Activated T-helper 1 cell treated with anti-CD3 and anti-CD28 coated beads, Interleukin-12 subunit alpha, Interleukin-12 subunit beta, Interleukin-2, Interleukin-4 antibody, amounts not matched to agents 30 ng/mL and 10 ng/mL and 1 ng/mL, durations not matched to agents 14 hours and 24 hours and 36 hours (primary cell): Measurements from ENCODE around the gene JMJD6. TPM values are rescaled to one million over a fixed set of nuclear protein-coding genes. Genes with fewer than 3 reads are reported as not detected.
"Not testable (repeated sequence)": the region's sequence is repeated elsewhere in the genome, so short reads cannot be mapped to it uniquely, and the experiment has no call there.

ENCODE experiments used
- DNase-seq: peaks from one replicate; pipeline ENCODE4 v3.0.0; 2021; ENCODE audit warnings: low spot score
- H3K27ac Mint-ChIP-seq: one replicate; pipeline ENCODE4 v1.8.0; 2021; ENCODE audit warnings: mild to moderate bottlenecking, mixed read lengths
- H3K27me3 Mint-ChIP-seq: one replicate; pipeline ENCODE4 v1.8.0; 2022; ENCODE audit warnings: mild to moderate bottlenecking, moderate library complexity, mixed read lengths; ENCODE audit not compliant: insufficient read depth
- H3K36me3 Mint-ChIP-seq: one replicate; pipeline ENCODE4 v1.8.0; 2021; ENCODE audit warnings: low read depth, mixed read lengths
- H3K4me1 Mint-ChIP-seq: one replicate; pipeline ENCODE4 v1.8.0; 2021; ENCODE audit warnings: low read depth, mixed read lengths
- H3K4me3 Mint-ChIP-seq: one replicate; pipeline ENCODE4 v1.8.0; 2021; ENCODE audit warnings: mild to moderate bottlenecking, moderate library complexity, mixed read lengths
- H3K9me3 Mint-ChIP-seq: one replicate; pipeline ENCODE4 v1.8.0; 2021; ENCODE audit warnings: mixed read lengths
- intact Hi-C: fragments of 100-400 bp; cut with micrococcal nuclease; formaldehyde crosslinking; loops from one replicate; pipeline ENCODE4 v1.15.1; 2024
- total RNA-seq: library from RNA; stranded (reverse); gene quantifications from 2 replicates; pipeline ENCODE4 v1.2.3, GENCODE V29; 2022

JMJD6 gene
- total RNA-seq, 1 donor from 2014 or later = 80.5 TPM

DNA sequence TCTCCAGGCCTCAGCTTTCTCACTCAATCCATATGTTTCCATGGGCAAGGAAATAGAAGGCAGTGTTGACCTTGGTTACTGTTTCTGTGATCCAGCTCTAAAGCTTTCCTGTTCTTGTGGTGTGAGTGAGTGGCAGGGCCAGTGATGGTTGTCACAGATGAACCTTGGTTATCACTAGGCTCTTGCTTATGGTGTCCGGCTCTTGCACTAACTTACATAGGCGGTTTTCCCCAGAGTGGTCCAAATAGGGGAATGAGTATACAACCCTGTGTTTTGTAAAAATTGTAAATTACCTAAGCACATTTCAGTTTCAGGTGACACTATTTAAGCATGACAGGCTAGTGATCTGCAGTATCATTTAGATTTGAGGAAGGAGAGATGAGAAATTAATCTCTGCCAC, 18.3 kb upstream of the JMJD6 start:
- no peak for DNase-seq
- Mint-ChIP-seq H3K4me1 (peaks cover 28% of the 10 kb centered on the region), H3K27ac (no peak overlapping the region), H3K4me3 (no peak overlapping the region), H3K27me3 (no peaks in the 10 kb centered on the region), H3K36me3 (peaks cover 36% of the 10 kb centered on the region), H3K9me3 (no peaks in the 10 kb centered on the region)
- intact Hi-C loops = no loop called here

DNA sequence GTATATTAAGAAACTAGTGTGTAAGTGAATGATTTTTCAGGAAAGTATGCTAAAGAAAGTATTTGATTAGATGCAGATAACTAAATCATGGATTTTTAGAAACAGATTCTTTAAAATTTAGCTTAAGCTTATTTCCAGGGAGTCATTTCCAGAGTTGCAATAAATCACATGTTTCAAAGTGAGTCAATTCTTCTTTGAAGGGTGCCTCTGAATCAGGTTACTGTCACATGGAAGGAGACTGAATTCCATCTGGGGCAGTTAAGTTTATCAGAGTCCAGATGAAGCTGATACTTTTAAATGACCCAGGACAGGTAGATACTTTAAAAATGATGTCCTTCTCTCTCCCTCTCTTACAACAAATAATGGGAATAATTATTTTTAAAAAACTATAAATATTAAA, 16.6 kb upstream of the JMJD6 start:
- Mint-ChIP-seq H3K36me3 (peaks cover 29% of the 10 kb centered on the region), H3K9me3 (no peaks in the 10 kb centered on the region), H3K27me3 (no peaks in the 10 kb centered on the region), H3K27ac (no peak overlapping the region), H3K4me1 (peaks cover 46% of the 10 kb centered on the region), H3K4me3 (no peak overlapping the region)
- no peak for DNase-seq
- intact Hi-C loops = no loop called here

DNA sequence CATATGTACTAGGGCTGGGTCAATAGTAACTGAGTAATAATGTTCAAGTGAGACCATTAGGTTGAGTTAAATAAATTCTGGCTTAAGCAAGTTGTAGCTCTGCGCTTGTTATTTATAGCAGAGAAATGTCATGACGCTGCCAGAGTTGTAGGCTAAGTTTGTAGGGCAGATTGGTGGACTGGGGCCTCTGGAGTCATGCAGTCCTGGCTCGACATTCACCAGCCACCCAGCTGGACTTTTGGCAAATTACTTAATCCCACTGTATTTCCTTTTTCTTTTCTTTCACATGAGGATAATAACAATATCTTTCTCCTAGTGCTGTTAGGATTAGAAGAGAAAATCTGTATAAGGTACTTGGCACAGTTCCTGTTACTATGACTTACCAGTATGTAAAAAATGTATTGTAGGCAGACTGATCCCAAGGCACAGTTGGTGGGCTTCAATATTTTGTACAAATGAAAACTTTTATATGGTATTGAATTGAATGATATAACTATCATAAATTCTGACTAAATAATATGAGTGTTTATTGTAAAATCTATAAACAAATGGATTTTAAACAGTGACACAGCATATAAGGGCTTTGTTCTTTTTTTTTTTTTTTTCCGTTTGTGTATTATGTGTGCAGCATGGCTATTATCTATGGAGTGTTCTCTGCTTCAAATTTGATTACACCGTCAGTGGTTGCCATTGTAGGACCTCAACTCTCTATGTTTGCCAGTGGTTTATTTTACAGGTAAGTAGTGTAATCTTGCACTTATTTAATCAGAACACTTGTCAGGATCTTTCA, 14.1 kb upstream of the JMJD6 start:
- Mint-ChIP-seq H3K4me1 (peaks cover 37% of the 10 kb centered on the region), H3K27ac (no peak overlapping the region), H3K9me3 (no peaks in the 10 kb centered on the region), H3K4me3 (no peak overlapping the region), H3K27me3 (no peaks in the 10 kb centered on the region), H3K36me3 (peaks cover 30% of the 10 kb centered on the region)
- DNase-seq = no peak
- intact Hi-C loops = no loop called here

DNA sequence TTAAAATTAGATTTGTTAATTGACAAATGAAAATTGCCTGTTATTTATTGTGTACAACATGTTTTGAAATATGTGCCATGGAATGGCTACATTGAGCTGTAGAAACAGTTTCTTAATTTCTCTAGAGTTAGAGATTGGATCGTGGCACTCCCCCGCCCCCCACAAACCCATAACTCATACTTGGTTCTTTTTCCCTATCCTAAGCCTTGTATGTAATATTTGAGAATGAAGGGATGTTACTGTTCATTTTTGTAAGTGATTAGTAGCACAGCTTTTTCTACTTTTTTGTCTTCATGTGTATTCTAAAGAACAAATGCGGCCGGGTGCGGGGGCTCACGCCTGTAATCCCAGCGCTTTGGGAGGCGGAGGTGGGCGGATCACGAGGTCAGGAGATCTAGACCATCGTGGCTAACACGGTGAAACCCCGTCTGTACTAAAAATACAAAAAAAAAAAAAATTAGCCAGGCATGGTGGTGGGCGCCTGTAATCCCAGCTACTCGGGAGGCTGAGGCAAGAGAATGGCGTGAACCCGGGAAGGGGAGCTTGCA, 13.2 kb upstream of the JMJD6 start:
- H3K36me3 Mint-ChIP-seq = peaks cover 32% of the 10 kb centered on the region
- H3K27me3 Mint-ChIP-seq, H3K27ac Mint-ChIP-seq, DNase-seq, H3K4me3 Mint-ChIP-seq, H3K9me3 Mint-ChIP-seq: not testable (repeated sequence)
- intact Hi-C loops = loop anchor here (2.0 to 5.0 kb wide), 4 partner anchors 51 to 957 kb away; partner anchors contain the start of genes UBALD2, UBE2O and UNK
- peaks cover 33% of the 10 kb centered on the region for H3K4me1 Mint-ChIP-seq

DNA sequence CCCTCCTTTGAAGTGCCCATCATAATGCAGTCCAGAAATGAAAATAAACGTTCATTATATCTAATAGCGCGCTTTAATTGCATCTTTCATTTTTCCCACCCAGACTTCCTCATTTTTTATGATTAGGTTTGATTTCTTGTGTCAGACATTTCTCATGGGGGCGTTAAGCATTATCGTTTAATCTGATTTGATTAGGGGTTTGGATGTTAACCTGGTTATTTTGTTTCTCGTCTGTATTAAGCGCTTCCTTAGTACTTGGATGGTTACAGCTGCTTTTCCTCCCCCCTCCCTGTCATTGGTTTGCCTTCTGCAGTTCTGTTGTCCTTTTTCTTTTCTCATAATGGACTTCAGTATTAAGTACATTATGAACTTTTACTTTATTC, 12.1 kb upstream of the JMJD6 start:
- peak overlapping the region; percentile 93 for H3K4me3 Mint-ChIP-seq
- H3K27me3 Mint-ChIP-seq = no peaks in the 10 kb centered on the region
- intact Hi-C loops = loop anchor here (2.0 to 5.0 kb wide), 4 partner anchors 52 to 956 kb away; partner anchors contain the start of genes UBALD2, UBE2O and UNK
- no peak for DNase-seq
- no peaks in the 10 kb centered on the region for H3K9me3 Mint-ChIP-seq
- peaks cover 38% of the 10 kb centered on the region for H3K36me3 Mint-ChIP-seq
- peaks cover 41% of the 10 kb centered on the region for H3K4me1 Mint-ChIP-seq
- peak overlapping the region; percentile 98 for H3K27ac Mint-ChIP-seq

DNA sequence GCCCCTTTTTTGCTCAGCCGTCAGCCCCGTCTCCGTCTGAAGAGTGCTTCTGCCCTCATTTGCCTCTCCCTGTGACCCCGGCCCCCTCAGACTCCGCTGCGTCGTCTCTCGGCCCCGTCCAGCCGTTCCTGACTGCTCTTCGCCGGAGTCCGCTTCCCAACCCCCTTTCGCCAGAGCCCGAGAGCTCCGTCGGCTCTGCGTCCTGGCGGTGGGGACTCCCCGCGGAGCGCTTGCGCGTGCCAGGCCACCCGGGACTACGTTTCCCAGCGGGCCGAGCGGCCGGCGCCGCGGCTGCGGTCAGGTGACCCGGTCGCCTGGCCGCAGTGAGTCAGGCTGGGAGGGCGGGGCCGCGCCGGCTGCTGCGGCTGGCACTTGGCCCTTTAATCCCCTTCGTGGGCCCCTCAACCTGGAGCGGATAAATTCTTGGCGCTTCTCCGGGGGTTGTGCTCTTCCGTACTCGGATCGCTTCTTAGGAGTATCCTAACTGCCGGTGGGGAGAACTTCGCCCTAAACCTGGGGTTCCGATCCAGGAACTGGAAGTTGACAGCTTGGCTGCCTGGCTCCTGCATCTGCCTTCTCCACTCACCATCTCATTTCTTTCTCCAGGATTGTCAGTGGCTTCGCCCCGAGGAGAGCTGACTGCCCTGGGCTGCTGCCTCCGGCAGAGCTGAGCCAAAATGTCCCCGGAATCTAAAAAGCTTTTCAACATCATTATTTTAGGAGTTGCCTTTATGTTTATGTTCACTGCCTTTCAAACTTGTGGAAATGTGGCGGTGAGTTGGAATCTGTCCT, 11.5 kb upstream of the JMJD6 start, which contains the start of gene MFSD11:
Gene MFSD11 (plus strand): TSS at position 444 of the 792 bp plus-strand sequence. CDS start 234 bp downstream, at position 678.
- Mint-ChIP-seq H3K36me3 (peaks cover 44% of the 10 kb centered on the region), H3K4me3 (peak within 1 kb of the TSS; percentile 93), H3K27me3 (no peaks in the 10 kb centered on the region), H3K9me3 (no peaks in the 10 kb centered on the region), H3K4me1 (peaks cover 47% of the 10 kb centered on the region), H3K27ac (peak within 1 kb of the TSS; percentile 98)
- peak; percentile 91 for DNase-seq
- intact Hi-C loops = loop anchor here (1.0 to 5.0 kb wide), 10 partner anchors 12 to 1391 kb away; partner anchors contain the start of genes JMJD6, METTL23, TMC6 and UBALD2

DNA sequence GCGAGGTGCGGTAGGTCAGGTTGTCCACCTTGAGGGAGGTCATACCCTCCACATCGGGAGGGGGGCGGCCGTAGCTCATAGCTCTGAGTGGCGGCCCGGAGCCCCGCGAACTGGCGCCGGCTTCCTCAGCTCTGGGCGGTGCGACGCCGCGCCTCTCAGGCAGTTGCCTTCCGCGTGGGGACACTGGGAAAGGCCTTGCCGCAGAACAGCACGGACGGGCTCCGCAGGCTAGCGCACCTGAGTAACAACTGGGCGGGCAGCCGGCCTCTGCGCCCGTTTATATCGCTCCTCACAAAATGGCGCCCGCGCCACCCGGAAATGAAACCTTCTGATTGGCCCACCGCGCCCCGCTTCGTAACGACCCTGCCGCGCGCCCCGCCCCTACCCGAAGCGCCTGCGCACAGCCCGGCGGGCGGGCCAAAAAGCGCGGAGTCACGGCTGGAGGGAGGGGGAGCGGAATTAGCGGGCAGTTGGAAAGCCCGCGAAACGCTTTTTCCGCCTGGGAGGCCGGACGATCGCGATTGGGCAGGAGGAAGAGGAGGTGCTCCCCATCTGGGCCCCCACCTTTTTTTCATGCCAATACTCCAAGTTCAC, 10.8 kb upstream of the JMJD6 start, which contains the start of gene SRSF2:
Gene SRSF2 (minus strand): TSS at position 250 of the 594 bp plus-strand sequence. CDS start 171 bp downstream, at position 79.
- peak within 1 kb of the TSS; percentile 99 for H3K27ac Mint-ChIP-seq
- intact Hi-C loops = loop anchor here (1.0 to 5.0 kb wide), 9 partner anchors 11 to 1392 kb away; partner anchors contain the start of genes JMJD6, METTL23, TMC6 and UBALD2

DNA sequence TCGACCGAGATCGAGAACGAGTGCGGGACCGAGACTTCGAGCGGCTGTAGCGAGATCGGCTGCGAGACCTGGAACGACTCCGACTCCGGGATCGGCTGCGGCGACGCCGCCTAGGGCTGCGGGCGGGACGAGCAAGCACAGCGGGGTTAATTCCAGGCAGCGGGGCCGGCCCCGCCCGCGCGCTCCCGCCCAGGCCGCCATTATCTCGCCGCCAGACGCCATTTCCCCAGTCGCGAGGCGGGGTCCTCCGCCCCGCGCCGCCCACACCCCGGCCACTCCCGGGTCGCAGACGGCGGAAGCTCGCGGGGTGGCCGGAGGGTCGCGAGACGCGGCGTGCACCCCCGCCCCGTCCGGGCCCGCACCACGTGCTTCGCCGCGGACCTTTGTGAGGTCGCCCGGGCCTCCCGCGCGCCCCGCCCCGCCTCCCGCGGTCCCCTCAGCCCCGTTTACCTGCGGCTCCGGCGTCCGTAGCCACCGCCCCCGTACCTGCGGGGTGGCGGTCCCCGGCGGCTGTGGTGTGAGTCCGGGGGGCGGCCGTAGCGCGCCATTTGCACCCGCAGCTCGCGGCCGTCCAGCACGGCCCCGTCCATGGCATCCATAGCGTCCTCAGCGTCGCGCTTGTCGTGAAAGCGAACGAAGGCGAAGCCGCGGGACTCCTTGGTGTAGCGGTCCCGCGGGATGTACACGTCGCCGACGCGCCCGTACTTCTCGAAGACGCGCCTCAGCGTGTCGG, 10.1 kb upstream of the JMJD6 start:
- H3K4me3 Mint-ChIP-seq = peak overlapping the region; percentile 100
- intact Hi-C loops = loop anchor here (1.0 to 5.0 kb wide), 9 partner anchors 10 to 1392 kb away; partner anchors contain the start of genes JMJD6, METTL23, TMC6 and UBALD2
- peak; percentile 62 for DNase-seq
- peak overlapping the region; percentile 99 for H3K27ac Mint-ChIP-seq
- H3K36me3 Mint-ChIP-seq = peaks cover 48% of the 10 kb centered on the region
- H3K4me1 Mint-ChIP-seq = peaks cover 49% of the 10 kb centered on the region
- no peaks in the 10 kb centered on the region for H3K27me3 Mint-ChIP-seq
- no peaks in the 10 kb centered on the region for H3K9me3 Mint-ChIP-seq

More for the DNA sequence above, 10.8 kb upstream of the JMJD6 start, which contains the start of gene SRSF2:
- no peaks in the 10 kb centered on the region for H3K9me3 Mint-ChIP-seq
- H3K4me1 Mint-ChIP-seq = peaks cover 49% of the 10 kb centered on the region
- peaks cover 48% of the 10 kb centered on the region for H3K36me3 Mint-ChIP-seq
- H3K4me3 Mint-ChIP-seq = peak within 1 kb of the TSS; percentile 100
- peak; percentile 100 for DNase-seq
- no peaks in the 10 kb centered on the region for H3K27me3 Mint-ChIP-seq

DNA sequence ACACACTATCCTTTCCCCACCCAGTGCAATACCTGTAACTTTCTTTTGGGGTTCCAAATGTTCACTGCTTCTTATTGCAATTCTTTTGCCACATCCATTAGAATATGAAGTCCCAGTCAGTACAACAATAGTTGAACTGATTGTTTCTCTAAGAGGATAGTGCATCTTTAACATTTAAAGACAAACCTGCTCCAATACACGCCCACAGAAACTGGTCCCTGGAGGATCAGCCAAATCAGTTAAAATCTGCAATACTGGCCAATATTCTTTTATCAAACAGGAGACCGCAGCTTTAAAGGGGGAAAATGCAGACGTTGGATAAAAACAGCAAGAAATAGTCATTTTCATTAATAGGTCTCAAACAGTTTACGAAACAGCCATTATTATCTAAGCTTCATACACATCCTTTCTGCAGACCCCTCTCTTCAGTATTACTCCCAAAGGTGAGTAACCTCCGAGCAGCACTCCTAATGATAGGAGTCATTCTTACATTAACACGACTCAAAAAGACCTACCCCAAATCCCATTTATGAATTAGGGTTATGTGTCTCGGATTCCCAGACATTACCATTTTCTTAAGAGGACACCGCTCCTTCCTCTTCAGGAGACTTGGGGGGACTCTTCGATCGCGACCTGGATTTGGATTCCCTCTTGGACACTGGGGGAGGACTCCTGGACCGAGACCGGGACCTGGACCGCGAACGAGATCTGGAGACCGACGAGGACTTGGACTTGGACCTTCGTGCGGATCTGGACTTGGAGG, 9.4 kb upstream of the JMJD6 start:
- peaks cover 48% of the 10 kb centered on the region for H3K36me3 Mint-ChIP-seq
- H3K9me3 Mint-ChIP-seq = no peaks in the 10 kb centered on the region
- intact Hi-C loops = loop anchor here (2.0 to 5.0 kb wide), 6 partner anchors 179 to 1393 kb away; partner anchors contain the start of genes TMC6, UBALD2, UBE2O and UNK

DNA sequence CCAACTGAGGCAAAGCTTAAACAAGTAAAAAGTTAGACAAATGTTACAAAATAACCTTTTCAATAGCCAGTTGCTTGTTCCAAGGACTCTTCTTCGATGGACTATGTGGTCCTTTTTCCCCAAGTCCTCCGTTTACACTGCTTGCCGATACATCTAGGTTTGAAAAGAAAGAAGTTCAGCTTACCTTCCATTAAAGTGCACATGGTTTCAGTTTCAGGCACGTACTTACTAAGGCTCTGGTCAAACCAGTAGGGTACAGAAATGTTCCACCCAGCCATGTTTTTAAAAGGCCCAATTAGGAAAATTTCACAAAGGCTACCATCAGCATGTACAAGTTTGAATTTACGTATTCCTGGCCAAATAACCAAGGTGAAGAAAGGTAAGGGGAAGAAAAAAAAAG, 8.6 kb upstream of the JMJD6 start:
- peak overlapping the region; percentile 99 for H3K27ac Mint-ChIP-seq
- peak overlapping the region; percentile 100 for H3K4me3 Mint-ChIP-seq
- peaks cover 52% of the 10 kb centered on the region for H3K36me3 Mint-ChIP-seq
- intact Hi-C loops = loop anchor here (5.0 kb wide), 3 partner anchors 283 to 953 kb away; partner anchors contain the start of genes UBALD2, UBE2O and UNK
- no peaks in the 10 kb centered on the region for H3K27me3 Mint-ChIP-seq
- peaks cover 53% of the 10 kb centered on the region for H3K4me1 Mint-ChIP-seq
- DNase-seq = no peak
- H3K9me3 Mint-ChIP-seq = no peaks in the 10 kb centered on the region

More for the DNA sequence above, 9.4 kb upstream of the JMJD6 start:
- Mint-ChIP-seq H3K27me3 (no peaks in the 10 kb centered on the region), H3K4me1 (peaks cover 52% of the 10 kb centered on the region), H3K4me3 (peak overlapping the region; percentile 100), H3K27ac (peak overlapping the region; percentile 99)
- DNase-seq = no peak
